ENCODE results near the gene TLK1.

DNA sequence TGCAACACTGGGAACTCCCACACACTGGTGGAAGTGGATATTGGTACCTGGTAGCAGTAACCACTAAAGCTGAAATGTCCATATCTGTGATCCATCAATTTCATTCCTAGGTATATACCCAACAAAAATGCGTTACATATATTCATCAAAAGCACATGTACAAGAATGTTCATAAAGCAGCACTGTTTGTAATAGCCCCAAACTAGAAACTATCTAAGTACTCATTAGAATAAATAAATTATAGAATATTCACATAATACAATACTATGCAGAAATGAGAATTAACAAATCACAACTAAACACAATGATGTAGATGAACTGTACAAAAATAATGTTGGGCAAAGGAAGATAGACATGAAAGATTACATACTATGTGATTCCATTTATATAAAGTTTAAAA lies 11.1 kb upstream of the TLK1 start:
- TF ChIP-seq, protein P1, sequence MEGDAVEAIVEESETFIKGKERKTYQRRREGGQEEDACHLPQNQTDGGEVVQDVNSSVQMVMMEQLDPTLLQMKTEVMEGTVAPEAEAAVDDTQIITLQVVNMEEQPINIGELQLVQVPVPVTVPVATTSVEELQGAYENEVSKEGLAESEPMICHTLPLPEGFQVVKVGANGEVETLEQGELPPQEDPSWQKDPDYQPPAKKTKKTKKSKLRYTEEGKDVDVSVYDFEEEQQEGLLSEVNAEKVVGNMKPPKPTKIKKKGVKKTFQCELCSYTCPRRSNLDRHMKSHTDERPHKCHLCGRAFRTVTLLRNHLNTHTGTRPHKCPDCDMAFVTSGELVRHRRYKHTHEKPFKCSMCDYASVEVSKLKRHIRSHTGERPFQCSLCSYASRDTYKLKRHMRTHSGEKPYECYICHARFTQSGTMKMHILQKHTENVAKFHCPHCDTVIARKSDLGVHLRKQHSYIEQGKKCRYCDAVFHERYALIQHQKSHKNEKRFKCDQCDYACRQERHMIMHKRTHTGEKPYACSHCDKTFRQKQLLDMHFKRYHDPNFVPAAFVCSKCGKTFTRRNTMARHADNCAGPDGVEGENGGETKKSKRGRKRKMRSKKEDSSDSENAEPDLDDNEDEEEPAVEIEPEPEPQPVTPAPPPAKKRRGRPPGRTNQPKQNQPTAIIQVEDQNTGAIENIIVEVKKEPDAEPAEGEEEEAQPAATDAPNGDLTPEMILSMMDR (IDR thresholded peaks at IDR 0.05; ENCODE audit: low read depth, low read length, missing input control) = no peak
- no peak for TF ChIP-seq TAF1 (conservative IDR thresholded peaks at IDR 0.05)
